Uterus (tissue), 2 donors: ENCODE measurements around the gene RASSF10.

Source experiments
- CTCF ChIP-seq, 4 experiments: fragments of 200-600 bp in 2 of 4; fragments of 450-650 bp in 2 of 4; sonication (generic) in 2 of 4; IDR thresholded peaks; one replicate each; pipeline ENCODE4 v1.5.1; 2016 to 2019; ENCODE audit warnings: antibody characterized with exemption in 4 of 4, mild to moderate bottlenecking in 2 of 4, moderate library complexity in 1 of 4
- POLR2A ChIP-seq, 2 donors: fragments of 450-650 bp; IDR thresholded peaks; one replicate each; pipeline ENCODE4 v1.6.1; 2016; ENCODE audit warnings: antibody characterized with exemption in 2 of 2, mild to moderate bottlenecking in 1 of 2, moderate library complexity in 1 of 2

- no peak for TF ChIP-seq POLR2A (IDR thresholded peaks at IDR 0.05)
- TF ChIP-seq CTCF (IDR thresholded peaks at IDR 0.05), result no peak
Observed at GRCh38 chr11:13061294-13061990, 52.3 kb downstream of the RASSF10 start.
